COR-L47 (cell line): Measurements from ENCODE around the gene GANAB.
"Not testable (repeated sequence)": the region's sequence is repeated elsewhere in the genome, so short reads cannot be mapped to it uniquely, and the experiment has no call there.

ENCODE experiments used
- DNase-seq: peaks from one replicate; lab custom pipeline; 2025; lab: John Stamatoyannopoulos, UW

GANAB gene

DNA sequence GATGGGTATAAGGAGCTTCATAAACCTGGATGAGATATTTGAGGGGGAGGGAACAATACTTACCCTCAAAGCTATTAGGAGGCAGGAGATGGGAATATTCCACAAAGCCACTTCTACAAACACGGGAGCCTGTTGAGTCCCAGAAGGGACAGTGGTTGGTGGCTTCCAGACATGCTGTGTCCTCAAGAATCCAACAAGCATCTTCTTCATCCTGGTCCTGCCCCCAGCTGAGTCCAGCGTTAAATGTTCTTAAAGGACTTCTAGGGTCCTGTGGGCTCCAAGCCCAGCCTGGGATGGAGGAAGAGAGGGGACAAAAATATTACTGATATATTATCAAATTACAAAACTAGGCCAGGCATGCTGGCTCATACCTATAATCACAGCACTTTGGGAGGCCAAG, 21.0 kb upstream of the GANAB start:
- no peak for DNase-seq

DNA sequence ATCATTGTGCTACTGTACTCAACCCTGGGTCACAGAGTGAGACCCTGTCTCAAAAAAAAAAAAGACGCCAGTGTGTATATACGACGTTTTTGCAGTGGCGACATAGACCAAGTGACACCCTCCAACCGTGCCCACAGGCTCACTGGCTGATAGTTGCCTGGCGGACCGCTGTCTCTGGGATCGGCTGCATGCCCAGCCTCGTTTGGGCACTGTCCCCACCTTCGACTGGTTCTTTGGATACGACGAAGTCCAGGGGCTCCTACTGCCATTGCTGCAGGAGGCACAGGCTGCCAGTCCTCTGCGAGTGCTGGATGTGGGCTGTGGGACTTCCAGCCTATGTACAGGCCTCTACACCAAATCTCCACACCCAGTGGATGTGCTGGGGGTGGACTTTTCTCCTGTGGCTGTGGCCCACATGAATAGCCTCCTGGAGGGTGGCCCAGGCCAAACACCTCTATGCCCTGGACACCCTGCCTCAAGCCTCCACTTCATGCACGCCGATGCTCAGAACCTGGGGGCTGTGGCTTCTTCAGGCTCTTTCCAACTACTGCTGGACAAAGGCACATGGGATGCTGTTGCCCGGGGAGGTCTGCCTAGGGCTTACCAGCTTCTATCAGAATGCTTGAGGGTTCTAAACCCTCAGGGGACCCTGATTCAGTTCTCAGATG, 20.0 kb upstream of the GANAB start:
- no peak for DNase-seq

DNA sequence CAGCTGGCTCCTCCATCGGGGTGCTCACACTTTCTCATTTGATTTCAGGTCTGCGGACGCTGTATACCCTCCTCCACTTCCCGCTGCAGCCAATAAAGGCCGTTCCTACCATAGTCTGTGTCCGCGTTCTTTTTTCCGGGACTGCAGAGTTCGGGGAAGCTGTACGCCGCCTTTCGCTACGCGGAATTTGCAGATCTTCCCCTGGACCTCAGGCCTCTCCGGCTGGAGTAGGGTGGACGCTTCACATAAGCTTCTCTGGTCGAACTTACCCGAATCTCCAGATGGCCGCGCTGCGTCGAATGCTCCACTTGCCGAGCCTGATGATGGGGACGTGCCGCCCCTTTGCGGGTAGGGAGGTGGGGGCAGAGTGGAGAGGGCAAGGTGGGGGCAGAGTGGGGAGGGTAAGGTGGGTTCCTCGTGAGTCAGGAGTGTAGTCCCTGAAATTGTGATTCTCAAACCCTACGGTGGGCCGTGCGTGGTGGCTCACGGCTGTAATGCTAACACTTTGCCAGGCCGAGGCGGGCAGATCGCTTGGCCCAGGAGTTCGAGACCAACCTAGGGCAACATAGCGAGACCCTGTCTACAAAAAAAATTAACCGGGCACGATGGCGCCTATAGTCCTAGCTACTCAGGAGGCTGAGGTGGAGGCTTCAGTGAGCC, 19.3 kb upstream of the GANAB start:
- DNase-seq = peak; percentile 25

DNA sequence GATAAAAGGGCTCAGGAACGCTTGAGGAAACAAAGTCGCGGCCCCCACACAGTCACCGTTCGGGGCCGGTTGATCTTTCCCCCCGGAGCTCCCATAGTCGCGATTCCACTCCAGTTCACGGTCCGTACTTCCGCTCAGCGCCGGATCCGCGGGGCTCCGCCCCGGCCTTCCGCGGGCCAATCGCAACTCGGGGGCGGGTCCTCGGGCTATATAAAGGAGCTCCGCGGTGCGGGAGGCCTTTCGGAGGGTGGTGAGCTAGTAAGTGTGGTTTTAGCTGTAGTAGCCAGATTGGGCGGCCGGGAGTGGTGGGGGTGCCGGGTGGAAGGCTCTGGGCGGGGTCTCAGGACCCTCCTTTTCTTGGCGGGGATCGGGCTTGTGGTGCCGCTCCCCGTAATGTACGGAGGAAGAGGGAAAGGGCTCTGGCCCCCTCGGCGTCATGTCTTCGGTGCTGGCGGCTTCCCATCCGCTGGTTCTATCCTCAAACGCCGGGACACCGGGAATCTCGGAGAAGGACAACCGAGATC, 18.7 kb upstream of the GANAB start, which contains the start of the genes C11orf98 and CSKMT:
Gene C11orf98, minus strand, starts transcription at position 136 of the 524 bp plus-strand sequence. Its CDS starts 41 bp downstream, at position 95.
Gene CSKMT, plus strand, starts transcription at position 238 of the 524 bp plus-strand sequence. CDS start 568 bp downstream, outside the sequence.
- DNase-seq = peak; percentile 91

DNA sequence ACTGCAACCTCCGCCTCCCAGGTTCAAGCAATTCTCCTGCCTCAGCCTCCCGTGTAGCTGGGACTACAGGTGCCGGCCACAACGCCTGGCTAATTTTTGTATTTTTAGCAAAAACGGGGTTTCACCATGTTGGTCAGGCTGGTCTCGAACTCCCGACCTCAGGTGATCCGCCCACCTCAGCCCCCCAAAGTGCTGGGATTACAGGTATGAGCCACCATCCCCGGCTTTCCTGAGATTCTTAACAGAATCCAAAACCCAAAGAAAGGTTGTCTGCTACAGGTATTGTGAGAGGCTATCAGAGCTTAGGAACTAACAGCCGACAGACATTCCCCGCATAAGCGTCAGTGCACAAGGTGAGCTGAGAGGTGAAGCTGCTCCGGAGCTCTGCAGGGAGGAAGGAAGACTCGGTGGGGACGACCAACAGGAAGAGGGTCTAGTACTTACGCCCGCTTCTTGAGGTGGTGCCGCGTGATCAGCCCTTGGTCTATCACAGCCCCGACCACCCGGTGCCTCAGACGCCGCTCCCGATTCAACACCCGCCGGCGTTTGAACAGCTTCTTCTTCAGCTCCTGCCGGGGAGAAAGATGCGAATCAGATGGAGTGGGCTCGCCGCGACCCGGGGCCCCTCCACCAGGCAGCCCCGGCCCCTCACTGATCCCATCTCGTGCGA, 18.1 kb upstream of the GANAB start:
- peak; percentile 57 for DNase-seq

DNA sequence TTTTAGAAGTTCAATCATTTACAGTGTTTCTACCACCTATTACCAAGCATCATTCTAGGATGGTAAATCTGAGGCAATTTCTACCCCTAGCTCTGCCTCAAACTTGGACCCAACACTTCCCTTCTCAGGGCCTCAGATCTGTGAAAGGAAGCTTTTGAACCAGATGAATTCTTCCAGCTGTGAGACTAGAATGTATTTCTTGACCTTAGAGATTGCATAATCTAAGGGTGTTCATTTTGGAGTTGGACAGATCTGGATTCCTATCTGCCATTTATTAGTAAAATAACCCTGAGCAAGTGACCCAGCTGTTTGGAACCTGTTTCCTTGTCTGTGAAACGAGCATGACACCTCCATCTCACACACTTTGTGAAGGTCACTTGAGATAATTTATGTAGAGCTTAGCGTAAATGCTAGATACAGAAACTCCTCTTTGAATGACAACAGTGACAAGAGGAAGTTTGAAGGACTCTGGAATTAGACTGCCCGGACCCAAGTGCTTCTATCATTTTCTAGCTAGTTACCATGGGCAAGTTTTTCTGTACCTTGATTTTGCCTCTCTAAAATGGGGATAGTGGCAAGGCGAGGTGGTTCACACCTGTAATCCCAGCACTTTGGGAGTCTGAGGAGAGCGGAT, 10.5 kb upstream of the GANAB start:
- no peak for DNase-seq

DNA sequence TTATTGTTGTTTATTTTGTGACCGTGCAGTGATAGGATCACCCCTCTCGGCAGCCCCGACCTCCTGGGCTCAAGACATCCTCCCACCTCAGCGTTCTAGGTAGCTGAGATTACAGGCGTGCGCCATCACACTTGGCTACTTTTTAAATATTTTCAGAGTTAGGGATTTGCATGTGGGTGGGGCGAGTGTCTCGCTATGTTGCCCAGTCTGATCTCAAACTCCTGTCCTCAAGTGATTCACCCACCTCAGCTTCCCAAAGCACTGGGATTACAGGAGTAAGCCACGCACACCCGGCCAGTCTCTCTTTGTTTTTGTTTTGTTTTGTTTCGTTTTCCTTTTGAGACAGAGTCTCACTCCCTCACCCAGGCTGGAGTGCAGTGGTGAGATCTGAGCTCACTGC, 7.9 kb upstream of the GANAB start:
- DNase-seq = no peak

DNA sequence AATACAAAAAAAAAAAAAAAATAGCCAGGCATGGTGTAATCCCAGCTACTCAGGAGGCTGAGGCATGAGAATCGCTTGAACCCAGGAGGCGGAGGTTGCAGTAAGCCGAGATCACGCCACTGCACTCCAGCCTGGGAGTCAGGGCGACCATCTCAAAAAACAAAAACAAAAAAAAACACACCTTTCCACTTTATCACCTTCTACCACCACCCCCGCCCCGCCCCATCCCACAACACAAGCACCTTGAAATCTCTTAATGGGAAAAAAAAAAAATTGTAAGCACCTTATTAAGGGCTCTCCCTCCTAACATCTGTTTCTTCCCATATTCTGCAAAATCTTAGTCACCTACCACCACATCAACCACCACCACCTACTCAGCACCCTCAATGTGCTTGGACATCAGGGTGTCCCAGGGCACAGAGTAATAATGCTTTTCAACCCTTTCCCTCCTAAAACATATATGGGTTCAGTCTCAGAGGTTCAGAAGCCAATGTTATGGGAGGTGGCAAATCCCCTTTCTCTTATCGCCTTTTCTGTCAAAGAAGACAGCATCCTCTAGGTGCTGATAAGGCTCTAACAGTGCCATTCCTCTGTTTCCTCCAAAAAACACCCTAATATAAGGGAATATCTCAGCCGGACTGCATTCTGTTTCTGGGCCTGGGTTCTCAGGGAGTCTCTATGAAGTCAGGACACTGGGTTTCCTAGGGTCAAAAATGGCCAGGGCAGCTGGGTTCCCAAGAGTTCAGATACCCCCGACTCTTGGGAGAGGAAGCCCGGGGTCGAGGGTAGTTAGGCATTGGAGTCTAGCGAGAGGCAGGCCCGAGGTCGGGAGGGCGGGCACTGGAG, 6.0 kb upstream of the GANAB start:
- DNase-seq = no peak

DNA sequence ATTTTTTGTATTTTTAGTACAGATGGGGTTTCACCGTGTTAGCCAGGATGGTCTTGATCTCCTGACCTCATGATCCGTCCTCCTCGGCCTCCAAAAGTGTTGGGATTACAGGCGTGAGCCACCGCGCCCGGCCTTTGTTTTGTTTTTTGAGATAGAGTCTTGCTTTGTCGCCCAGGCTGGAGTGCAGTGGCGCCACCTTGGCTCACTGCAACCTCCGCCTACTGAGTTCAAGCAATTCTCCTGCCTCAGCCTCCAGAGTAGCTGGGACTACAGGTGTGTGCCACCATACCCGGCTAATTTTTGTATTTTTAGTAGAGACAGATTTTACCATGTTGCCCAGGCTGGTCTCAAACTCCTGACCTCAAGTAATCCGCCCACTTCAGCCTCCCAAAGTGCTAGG, 3.9 kb upstream of the GANAB start:
- not testable (repeated sequence) for DNase-seq

DNA sequence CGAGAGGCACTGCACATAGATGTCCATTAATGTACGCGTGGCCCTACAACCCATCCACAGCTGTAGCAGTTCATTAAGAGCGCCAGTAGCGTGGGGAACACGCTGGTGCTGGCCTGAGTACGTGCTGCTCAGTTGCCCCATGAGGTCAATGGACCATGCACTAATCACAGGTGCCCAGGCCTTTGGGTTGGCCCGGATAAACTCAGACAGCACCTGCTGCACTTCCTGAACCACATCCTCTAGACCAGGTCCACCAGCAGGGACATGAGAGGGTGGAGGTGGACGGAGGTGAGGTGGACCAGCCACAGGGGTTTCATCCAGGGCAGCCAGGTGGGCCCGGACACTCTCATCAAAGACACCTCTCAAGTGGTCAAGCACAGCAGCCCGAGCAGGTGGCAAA, 3.1 kb upstream of the GANAB start:
- DNase-seq = no peak

DNA sequence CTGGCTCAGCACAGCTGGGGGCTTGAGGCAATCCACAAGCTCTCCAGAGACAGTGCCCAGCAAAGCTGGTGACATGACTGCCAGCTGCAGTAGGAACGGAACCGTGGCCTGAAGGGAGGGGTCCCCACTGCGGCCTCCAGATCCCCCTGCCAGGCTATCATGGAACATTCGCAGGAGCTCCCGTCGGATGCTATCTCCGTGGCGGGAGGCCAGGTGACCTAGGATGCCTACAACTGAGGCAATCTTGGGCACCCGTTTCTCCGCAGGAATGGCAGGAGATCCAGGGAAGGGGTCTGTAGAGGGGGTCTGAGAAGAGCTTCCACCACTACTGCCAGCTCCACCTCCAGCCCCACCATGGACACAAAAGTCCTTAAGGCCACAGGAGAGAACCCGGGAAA, 2.6 kb upstream of the GANAB start:
- no peak for DNase-seq

DNA sequence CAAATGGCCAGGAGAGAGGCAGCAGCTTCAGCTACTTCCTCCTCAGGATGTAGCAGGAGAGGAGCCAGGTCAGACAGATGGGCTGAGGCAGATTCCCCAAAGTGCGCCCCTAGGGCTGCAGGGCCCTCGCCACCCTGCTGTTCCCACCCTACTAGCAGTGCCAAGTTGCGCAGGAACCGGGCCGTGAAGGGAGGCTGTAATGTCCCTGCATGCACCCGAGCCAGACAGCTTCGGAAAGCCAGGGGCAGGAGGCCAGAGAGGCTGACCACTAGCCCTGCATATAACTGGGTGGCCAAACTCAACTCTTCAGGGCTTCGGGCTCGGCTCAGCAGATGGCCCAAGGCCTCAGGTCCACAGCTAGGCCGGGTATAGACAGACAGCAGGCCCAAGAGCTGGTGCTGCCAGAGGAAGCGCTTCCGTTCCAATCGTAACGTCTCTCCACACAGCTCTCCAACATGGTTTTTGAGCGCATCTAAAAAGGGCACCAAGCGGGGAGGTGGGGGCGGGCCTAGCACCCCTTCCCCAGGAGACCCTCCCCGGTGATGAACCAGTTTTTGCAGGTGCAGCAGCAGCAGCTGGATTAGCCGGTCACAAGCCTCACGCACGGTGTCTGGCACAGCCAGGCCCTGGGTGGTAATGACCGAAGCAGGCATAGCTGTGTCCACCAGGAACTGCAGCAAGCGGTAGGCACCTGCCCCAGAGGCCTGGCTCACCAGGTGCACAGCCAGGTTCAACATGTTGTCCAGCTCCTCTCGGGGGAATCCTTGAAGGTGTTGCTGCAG, 2.0 kb upstream of the GANAB start:
- no peak for DNase-seq

DNA sequence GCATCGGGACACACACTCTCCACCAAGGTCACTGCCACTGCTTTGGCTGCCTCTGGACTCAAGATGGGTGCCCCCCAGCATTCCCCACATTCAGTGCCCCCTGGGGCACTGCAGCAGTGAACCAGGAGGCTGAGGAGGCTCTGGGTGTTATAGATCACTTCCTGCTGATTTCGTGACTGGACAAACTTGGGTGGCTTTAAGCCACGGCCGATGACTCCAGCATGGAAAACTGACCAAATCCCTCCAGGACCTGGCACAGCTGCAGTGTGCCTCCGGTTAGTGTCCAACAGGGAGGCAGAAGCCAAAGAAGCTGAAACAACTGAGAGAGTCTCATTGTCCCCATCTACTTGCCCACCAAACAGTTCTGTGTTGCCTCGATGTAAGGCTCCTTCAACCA, 1.2 kb upstream of the GANAB start:
- no peak for DNase-seq

DNA sequence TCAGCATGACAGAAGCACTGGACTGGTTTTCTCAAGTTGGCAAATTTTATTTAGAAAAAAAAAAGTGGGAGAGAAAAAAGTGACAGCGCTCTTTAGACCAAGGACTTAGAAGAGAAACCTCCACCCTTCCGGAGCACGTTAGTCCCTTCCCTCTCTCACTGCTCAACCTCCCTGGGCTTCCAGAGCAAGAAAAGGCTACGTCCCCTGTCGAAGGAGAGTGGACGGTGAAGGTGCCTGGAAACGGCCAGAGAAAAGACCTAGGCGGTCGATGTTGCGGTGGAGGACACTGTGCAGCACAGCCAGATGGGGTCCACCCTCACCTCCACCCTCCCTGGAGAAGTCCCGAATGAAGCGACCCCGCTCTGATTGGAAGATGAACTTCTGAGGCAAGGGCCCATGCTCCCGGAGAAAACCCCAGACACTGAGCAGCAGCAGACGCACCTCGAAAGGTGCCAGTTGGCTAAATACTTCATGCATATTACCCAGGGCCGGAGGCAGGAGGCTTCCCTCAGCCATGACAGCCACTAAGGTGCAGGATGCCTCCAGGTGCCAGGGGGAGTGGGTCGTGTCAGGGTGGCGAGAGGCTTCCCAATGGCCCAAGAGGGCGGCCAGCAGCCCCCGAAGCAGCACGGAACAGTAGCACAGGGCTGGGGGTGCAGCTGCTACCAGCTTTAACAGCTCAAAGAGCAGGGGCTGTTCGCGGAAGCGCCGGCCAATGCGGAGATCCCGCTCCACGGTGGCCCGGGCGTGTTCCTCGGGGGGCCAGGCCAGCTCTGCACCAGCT, 604 bp upstream of the GANAB start:
- DNase-seq = no peak

DNA sequence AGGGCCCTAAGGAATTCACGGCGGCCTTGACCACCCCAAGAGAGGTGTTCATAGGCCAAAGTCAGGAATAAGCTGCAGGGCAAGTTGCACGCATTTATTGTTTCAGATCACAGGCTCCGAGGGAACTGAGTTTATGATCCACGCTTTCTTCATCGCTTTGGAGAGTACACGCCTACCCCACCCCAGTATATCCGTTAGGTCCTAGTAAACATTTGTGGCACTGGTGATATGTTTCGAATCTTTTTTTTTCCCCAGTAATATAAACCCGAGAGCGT, 805 bp downstream of the GANAB start:
- DNase-seq = no peak

DNA sequence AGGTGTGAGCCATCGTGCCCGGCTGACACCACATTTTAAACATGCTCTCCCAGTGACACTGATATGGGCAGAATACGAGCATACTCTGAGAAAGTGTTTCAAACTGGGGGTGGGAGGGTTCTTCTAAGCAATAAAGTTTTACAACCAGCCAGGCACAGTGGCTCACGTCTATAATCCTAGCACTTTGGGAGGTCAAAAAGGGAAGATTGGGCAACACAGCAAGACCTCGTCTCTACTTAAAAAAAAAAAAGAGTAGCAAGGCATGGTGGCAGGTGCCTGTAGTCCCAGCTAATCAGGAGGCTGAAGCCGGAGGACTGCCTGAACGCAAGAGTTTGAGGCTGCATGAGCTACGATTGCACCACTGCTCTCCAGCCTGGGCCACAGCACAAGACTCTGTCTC, 2.2 kb downstream of the GANAB start:
- no peak for DNase-seq

DNA sequence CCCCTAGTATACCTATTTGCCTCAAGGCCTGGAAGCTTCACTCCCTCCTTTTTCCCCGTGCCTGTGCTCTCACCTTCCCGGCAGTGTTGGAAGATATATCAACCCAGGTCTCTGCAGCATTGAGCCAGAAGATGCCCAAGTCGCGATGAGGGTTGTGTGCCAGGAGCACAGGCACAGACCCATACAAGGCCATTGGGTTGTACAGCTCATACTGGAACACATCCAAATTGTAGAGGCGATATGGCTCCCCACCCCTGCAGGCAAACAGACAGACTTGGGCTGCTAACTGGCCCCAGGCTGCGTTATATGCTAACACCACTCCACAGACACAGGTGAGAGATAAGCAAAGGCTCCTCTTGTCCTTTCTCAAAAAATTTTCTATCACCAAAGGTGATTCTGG, 13.9 kb downstream of the GANAB start:
- DNase-seq = no peak

DNA sequence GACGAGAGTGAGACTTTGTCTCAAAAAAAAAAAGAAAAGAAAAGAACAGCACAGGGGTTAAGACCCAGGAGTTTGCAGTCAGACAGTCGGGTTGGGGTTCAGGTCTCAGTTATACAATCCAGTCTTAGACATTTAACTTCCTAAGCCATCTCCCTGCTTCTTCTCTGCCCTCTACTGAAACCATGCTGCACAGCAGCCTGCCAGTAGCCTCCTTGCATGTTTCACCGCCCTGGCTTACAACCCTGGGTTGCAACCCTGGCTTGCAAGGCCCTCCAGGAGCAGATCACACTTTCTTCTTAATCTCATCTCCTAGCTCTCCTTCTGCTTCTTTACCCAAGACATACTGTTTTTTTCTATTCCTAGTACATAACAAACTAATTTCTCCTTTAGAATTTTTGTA, 18.7 kb downstream of the GANAB start:
- DNase-seq = no peak

DNA sequence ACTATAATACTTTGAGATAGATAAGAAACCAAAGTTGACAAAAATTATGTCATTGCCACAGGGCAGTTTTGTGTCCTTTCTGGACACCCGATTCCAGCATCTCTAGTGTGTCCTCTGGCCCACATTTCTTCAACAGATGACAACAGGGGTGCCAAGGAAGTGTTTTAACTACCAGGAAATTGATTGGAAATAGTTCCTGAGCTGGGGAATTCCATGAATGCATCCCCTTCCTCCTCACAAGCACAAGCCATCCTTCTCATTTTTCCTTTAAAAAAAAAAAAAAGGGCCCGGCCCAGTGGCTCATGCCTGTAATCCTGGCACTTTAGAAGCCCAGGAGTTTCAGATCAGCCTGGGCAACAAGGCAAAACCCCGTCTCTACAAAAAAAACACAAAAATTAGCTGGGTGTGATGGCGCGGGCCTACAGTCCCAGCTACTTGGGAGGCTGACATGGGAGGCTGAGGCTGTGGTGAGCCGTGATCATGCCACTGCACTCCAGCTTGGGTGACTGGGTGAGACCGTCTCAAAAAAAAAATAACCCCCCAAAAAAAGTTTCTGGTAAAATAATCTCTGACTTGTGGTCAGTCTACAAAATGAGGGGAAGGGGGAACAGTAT, 23.8 kb downstream of the GANAB start:
- no peak for DNase-seq
